ENCODE results near the gene RILPL2. TPM values are rescaled to one million over a fixed set of nuclear protein-coding genes. Genes with fewer than 3 reads are reported as not detected.
A peak's percentile ranks its signal among the peaks of the same experiment; 100 is the strongest.
"Not testable (repeated sequence)": the region's sequence is repeated elsewhere in the genome, so short reads cannot be mapped to it uniquely, and the experiment has no call there.

Gene RILPL2
- 2.4 and 3.3 TPM in 2 replicates for total RNA-seq

GRCh38 chr12:123436017-123436964 lies at the start of gene RILPL2:
Gene RILPL2 (minus strand): TSS chr12:123436684. CDS start chr12:123436420, 264 bp downstream.
- DNase-seq (ENCODE audit: low read depth in 2 of 2): peak; percentile 74 to 78

- no peak for DNase-seq (ENCODE audit: low read depth in 2 of 2)
Measured at GRCh38 chr12:123485756-123486155, 49.3 kb upstream of the RILPL2 start.

DNA sequence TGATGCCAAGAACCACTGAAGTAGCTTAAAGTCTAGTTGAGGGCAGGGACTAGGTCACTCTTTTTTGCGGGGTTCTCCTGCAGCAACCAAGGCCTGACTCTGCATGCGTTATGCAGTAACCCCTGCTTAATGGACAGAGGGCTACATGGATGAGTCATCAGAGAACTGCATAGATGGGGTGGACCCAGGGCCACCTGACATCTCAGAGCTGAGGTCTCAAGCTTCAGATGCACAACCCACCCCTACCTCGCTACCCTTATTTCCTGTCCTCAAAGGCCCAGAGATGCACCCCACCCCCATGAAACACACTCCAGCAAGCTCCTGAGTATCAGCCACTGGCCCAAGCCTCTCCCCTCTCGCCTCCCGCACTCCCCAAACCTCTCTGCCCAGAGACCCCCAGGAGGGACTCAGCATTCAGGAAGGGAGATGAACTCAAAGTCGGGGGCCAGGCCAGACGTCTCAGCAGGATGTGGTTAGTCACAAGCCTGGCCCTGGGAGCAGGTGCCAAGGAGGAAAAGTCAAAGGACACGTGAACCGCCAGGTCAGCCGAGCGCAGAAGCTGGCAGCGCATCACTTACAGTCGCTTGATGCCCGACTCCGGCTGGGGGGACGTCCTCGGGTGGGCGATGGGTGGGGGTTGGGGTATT lies 47.2 kb upstream of the RILPL2 start:
- peak in 1 of 2 donors; percentile 22 for DNase-seq (ENCODE audit: low read depth in 2 of 2)

DNA sequence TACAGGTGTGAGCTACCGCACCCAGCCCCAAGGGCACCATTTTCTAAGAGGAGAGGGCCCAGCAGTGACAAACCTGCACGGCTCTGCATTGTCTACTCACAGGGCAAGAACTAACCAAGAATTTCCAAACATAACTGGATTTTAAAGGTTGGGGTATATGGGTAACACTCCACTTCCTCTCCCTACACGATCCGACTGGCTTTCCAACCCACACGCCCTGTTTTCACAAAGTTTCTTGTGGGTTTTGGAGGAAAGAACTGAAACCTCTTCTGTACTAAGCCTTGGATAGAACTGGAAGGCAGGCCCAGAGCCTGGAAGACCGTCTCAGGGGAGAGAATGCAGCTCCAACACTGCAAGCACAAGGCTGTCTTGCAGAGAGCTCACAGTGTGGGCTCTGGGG lies 46.4 kb upstream of the RILPL2 start:
- DNase-seq (ENCODE audit: low read depth in 2 of 2): no peak

DNA sequence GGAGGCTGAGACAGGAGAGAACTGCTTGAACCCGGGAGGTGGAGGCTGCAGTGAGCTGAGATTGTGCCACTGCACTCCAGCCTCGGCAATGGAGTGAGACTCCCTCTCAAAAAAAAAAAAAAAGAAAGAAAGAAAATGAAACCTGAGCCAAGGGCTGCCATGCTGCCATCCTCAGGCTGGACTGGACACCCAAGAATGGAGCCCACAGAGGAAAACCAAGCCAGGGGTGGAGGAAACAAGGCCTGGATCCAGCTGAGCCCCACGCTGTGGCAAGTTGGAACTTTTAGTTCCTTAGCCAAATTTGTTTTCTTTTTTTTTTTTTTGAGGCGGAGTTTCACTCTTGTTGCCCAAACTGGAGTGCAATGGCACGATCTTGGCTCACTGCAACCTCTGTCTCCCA lies 44.8 kb upstream of the RILPL2 start:
- DNase-seq (ENCODE audit: low read depth in 2 of 2): not testable (repeated sequence)

GRCh38 chr12:123479442-123480180 lies 43.1 kb upstream of the RILPL2 start:
- DNase-seq (ENCODE audit: low read depth in 2 of 2): no peak

GRCh38 chr12:123478762-123479161 lies 42.3 kb upstream of the RILPL2 start:
- peak; percentile 80 to 96 for DNase-seq (ENCODE audit: low read depth in 2 of 2)

GRCh38 chr12:123478069-123478468 lies 41.6 kb upstream of the RILPL2 start:
- no peak for DNase-seq (ENCODE audit: low read depth in 2 of 2)

GRCh38 chr12:123475246-123475703 lies 38.8 kb upstream of the RILPL2 start:
- no peak for DNase-seq (ENCODE audit: low read depth in 2 of 2)

DNA sequence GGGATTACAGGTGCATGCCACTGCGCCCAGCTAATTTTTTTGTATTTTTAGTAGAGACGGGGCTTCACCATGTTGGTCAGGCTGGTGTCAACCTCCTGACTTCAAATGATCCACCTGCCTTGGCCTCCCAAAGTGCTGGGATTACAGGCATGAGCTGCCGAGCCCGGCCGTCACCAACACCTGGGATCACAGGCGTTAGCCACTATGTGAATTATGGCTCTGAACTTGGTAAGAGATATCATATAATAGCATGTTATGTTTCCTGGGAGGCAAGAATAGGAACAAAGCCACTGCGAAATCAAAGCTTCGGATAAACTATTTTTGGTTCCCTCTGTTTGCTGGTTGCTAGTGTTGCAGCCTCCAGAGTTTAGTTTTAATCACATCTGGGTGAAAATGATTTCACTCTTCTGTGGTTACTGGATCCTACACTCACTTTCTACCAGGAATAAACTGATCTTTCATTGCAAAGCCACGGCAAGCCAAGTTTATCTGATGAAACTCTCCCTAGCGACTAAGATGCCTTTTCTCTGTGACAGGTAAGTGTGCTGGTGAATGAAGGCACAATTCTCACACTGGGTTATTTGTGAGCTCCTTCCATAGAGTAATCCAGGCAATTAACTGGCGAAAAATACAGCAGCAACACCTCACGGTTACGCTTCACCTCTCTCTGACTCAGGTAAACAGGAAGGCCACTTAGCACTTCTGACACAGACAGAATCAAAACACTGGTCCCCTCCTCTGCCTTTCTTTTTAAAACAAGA lies 38.2 kb upstream of the RILPL2 start:
- DNase-seq (ENCODE audit: low read depth in 2 of 2): no peak

DNA sequence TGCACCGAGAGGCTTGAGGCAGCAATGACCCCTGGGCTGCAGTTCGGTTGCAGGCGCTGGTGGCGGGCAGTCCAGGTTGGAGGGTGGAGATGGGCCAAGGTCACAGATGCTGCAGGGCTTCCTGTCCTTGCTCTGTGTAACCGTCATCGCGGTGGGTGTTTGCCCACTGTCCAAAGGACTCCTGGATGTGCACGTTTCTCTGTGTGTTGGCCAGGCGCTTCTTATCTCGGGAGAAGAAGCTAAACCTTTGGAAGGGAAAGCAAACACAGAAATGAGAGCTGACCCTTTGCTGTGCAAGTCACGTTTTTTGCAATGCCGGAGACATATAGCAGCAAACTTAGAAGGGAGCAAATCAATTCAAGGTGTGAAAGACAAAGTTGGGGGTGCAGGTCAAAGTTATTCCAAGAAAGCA lies 36.0 kb upstream of the RILPL2 start:
- DNase-seq (ENCODE audit: low read depth in 2 of 2): no peak

DNA sequence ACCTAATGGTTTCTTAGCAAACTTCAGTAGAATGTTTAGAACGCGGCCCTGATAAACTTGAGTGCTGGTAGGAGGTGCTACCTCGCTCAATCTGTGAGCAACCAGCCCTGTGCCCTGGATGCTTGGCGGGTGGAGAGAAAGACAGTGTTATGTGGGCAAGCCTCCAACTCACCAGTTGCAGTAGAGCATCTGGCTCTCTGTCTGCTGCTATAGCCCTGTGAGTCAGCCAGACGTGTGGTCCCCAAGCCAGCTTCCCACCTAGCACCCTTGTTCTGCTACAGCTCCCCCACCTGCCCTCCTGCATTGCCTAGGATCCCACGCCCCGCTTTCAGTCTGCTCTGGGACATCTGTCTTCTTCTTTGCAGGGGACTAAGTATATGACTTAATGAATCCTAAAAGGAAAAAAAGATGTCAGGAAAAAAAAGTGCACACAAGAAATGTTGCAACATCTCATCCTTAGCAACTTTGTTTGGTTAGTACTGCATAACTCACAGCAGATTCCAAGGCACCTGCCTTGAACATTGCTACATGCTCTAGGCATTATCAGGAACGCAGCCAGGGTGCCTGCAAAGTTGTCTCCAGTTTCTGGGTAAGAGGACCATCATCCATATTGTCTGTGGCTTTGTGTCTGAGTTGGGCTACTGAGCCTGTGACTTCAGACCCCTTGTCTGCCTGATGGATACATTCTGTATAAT lies 35.0 kb upstream of the RILPL2 start:
- DNase-seq (ENCODE audit: low read depth in 2 of 2): no peak

DNA sequence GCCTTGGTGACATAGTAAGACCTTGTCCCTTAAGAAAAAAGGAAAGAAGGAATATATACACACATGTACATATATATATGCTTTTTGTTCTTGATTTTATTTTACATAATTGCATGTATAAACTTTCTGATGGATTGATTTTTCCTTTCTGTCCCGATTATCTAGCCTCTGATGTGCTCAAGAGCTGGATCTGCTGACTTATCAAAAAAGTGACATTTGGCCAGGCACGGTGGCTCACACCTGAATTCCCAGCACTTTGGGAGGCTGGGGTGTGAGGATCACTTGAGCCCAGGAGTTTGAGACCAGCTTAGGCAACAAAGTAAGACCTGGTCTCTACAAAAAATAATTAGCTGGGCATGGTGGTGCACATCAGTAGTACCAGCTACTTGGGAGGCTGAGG lies 33.5 kb upstream of the RILPL2 start:
- no peak for DNase-seq (ENCODE audit: low read depth in 2 of 2)

- peak in 1 of 2 donors; percentile 19 for DNase-seq (ENCODE audit: low read depth in 2 of 2)
Measured at GRCh38 chr12:123468786-123469185, 32.3 kb upstream of the RILPL2 start.

GRCh38 chr12:123465084-123465483 lies 28.6 kb upstream of the RILPL2 start:
- peak in 1 of 2 donors; percentile 19 for DNase-seq (ENCODE audit: low read depth in 2 of 2)

DNA sequence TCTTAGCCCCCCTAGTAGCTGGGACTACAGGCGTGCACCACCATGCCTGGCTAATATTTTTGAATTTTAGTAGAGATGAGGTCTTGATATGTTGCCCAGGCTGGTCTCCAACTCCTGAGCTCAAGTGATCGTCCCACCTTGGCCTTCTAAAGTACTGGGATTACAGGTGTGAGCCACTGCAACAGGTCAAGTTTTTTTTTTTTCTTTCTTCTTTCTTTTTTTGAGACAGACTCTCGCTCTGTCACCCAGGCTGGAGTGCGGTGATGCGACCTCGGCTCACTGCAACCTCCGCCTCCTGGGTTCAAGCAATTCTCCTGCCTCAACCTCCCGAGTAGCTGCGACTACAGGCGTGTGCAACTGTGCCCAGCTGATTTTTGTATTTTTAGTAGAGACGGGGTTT lies 26.7 kb upstream of the RILPL2 start:
- not testable (repeated sequence) for DNase-seq (ENCODE audit: low read depth in 2 of 2)

GRCh38 chr12:123457980-123458779 lies 21.7 kb upstream of the RILPL2 start, which contains the start of gene SNRNP35:
Gene SNRNP35 (plus strand): TSS chr12:123458139. CDS start chr12:123465541, 7,402 bp downstream.
- DNase-seq (ENCODE audit: low read depth in 2 of 2): peak; percentile 72 to 84

DNA sequence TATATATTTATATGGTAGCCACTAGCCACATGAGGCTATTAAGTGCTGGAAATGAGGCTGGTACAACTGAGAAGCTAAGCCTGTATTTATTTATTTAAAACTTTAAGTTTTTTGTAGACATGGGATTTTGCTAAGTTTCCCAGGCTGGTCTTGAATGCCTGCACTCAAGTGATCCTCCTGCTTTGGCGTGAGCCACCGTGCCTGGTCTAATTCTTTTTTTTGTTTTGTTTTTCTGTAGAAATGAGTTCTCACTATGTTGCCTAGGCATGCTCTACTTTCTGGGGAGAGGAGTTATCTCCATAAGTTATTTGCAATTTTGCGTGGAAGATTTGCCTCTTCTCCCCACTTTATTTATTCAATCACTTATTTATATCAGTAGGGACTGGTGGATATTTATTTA lies 16.7 kb upstream of the RILPL2 start:
- DNase-seq (ENCODE audit: low read depth in 2 of 2): no peak

GRCh38 chr12:123452276-123452550 lies 15.7 kb upstream of the RILPL2 start:
- DNase-seq (ENCODE audit: low read depth in 2 of 2): not testable (repeated sequence)

DNA sequence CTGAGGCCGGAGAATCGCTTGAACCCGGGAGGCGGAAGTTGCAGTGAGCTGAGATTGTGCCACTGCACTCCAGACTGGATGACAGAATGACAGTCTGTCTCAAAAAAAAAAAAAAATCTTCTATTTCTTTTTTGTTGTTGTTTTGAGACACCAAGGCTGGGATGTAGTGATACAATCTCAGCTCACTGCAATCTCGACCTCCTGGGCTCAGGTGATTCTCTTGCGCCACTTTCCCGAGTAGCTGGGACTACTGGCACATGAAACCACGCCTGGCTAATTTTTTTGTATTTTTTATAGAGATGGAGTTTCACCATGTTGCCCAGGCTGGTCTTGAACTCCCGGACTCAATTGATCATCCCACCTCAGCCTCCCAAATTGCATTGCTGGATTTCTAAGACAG lies 14.2 kb upstream of the RILPL2 start:
- no peak for DNase-seq (ENCODE audit: low read depth in 2 of 2)

All from dermis microvascular lymphatic vessel endothelial cell (primary cell).